HG03135 (cell line): Measurements from ENCODE around the gene SLC13A4.
"Not testable (repeated sequence)": the region's sequence is repeated elsewhere in the genome, so short reads cannot be mapped to it uniquely, and the experiment has no call there.

Experiments used
- ATAC-seq: cut with Tn5 transposase; IDR thresholded peaks from one replicate; pipeline ENCODE4 v1.9.1; 2021; ENCODE audit warnings: mild to moderate bottlenecking, moderate library complexity; ENCODE audit not compliant: unreplicated experiment

Gene SLC13A4

DNA sequence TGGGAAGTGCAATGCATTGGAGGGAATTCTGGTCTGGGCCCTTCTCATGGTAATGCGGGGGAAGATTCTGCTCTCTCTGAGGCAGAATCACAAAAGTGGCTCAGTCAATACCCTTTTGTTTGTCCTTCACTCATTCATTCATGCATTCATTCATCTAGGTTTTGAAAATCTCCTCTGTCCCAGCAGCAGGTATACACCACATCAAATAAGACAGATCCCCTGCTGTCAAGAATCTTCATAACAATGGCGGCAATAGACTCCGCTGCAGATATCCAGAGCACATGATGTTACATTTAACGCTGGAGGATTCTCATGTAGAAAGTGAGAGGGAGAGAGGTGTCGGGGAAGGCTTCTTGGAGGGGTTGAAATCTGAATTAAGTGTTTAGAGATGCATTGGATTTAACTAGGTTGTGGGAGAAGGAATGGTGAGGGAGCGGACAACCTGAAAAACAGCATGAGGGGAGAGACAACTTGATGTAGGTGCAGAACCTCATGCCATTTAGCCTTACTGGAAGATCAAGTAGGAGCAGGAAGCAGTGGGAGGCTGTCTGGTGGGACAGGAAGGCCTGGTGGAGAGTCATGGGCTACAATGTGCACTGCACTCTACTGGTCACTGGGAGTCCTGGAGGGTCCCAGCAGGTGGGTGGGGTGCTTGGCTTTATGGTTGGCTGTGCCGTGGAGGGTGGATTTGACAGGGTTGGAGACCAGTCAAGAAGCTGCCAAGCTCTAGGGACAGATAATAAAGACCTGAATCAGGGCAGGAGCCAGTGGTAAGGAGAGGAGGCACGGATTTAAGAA lies 25.8 kb upstream of the SLC13A4 start:
- ATAC-seq = no peak

DNA sequence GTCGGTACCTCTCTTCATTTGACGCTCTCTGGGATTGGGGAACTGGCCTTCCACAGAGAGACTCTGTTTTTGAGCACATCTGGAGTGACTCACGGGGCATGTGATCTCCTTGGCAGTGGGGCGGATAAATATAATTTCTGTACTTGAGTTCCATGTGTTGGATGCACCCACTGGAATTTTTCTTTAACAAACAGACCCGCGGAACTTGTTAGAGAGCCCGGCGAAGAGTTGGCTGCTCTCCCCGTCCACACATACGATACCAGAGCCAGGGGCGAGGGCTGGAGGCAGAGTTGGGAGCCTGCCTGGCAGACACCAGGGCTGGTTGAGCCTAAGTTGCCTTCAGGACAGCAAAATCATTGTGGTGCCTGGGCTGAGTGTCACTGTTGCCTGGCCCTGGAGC lies 20.8 kb upstream of the SLC13A4 start, which contains the start of gene FAM180A:
FAM180A (minus strand) TSS at position 44 of the 400 bp plus-strand sequence. CDS start 233 bp downstream, outside the sequence.
- no peak for ATAC-seq

DNA sequence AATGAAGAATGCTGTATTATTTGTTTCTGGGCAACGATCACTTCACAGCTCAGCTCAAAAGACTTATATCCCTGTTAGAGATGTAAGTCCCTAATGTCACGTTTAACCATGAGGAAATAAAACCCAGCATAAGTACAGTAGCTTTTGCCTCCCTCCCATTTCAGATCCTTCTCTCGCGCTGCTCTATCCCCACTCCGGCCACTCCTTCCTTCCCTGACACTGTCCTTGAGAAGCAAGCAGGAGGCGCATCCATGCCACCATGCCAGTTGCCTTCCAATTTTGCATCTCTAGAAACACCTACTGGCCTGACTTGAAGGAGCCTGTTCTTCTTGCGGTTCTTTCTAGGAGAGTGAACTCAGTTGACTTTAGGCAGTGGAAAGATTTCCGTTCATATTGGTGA lies 19.4 kb upstream of the SLC13A4 start:
- no peak for ATAC-seq

DNA sequence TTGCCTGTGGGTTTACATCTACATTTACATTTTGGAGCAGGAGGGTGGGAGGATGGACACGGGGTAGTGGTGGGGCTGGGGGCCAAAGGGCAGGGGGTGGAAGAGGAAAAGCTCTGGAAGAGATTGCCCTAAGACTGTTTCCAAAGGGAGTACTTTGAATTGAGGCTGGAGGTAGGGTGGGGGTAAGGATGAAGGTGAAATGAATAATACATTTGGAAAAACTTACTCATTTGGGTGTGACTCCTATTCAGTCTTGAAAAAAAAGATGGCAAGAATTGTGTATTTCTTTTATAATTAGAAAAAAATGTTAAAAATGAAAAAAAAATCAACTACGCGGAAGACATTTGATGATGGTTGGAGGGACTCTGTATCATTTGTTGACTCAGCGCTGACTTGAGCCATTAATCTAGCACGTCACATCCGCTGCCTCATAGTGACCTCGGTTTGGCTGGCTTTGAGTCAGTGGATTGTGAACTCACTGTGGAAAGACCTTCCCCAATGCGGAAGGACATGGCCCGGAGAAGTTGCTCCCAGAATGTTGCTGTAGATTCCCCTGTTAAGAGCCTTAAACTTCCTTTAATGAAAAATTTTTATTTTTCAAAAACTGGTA lies 17.8 kb upstream of the SLC13A4 start:
- ATAC-seq = no peak

DNA sequence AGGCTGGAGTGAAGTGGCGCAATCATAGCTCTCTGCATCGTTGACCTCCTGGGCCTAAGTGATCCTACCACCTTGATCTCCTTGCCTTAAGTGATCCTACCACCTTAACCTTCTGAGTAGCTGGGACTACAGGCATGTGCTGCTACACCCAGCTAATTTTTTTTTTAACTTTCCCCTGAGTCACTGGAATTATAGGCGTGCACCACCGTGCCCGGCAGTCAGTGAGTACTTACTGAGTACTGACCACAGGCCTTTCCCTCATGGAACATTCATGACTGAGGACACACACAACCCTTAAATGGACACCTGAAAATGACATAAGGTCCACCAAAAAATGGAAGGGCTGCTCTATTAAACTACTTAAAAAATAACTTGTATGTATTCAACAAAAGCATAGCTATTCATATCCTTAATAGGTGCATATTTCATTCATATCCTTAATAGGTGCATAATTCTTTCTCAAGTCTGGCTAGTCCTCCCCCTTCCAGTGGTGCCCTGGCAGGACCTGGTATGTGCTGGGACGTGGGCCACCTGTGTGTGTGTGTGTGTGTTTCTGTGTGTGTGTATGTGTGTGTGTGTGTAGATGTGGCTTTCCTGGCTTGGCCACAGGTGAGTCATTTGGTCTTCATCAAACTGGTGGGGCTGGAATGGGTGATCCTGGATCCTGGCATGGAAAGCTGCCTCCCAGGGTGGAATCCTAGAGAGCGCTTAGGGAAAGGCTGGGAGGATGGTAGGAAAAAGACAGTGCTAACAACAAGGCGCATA lies 17.1 kb upstream of the SLC13A4 start:
- ATAC-seq = no peak

DNA sequence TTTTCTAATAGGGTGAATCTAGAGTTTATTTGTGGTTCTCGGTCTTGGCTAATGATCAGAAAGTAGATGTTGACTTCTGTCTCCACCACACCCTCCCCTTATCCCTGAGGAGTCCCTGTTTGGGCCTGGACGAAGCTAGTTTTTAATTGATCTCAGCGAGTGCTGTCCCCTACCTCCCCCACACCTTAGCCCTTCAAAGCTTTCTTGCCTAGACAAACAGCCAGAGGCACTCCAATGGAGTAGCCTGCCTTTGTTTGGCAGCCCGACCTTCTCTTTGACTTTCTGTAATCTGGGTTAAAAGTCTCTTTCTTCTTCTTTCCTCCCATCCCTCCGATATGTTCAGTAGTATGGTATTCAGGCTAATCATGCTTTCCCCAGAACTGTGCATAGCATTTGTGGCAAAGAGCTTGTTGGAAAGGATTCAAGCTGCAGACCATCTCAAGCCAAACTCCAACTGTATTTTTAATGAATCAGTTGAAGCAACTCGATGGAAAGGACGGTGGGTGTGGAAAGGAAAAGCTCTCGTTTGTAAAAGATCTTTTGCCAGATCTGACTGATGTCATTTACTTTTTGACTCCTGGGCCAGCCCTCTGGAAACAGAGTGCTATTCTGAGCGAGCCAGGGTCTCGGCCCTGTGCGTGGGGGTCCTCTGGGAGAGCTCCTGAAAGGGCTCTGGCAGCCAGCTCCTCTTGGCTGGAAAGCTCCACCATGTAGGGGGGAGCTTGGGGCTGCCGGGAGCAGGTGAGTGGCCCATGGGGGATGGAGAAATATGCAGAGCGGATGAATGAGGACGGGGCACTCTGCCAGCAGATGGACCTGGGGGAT lies 16.1 kb upstream of the SLC13A4 start:
- no peak for ATAC-seq

DNA sequence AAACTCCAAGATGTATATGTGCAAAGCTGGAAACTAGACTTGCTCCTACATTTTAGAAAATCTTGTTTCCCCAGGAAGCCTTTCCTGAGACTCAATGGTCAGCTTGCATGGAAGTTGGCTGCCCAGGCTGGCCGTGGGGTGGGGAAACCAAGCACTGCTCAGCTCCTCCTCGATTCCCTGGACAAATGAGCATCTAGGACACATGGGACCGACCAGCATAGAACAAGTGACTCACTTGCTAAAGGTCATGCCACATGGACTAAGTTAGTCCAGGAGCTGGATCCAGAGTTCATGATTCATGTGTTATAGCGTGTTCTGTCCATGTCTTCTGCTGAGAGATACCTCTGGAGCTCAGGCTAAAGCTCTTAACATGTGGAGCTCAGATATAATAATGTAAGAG lies 14.4 kb upstream of the SLC13A4 start:
- no peak for ATAC-seq

DNA sequence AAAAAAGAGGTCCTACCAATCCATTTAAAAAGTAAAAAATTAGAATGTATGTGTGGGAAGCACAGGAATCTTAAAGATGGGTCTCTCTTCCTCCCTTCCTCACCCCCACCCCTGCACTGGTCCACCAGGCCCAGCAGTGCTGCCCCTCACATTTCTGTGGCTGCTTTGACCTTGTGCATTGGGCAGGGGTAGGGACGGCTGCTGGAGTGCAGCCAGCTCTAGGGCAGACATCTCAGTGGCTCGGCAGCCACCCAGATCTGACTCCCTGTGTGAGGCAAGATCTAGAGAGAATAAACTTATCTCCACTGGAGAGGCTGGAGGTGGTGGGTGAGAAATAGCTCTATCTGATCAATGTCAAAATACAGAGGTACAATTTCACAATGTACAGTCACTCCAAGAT lies 13.9 kb upstream of the SLC13A4 start:
- no peak for ATAC-seq

DNA sequence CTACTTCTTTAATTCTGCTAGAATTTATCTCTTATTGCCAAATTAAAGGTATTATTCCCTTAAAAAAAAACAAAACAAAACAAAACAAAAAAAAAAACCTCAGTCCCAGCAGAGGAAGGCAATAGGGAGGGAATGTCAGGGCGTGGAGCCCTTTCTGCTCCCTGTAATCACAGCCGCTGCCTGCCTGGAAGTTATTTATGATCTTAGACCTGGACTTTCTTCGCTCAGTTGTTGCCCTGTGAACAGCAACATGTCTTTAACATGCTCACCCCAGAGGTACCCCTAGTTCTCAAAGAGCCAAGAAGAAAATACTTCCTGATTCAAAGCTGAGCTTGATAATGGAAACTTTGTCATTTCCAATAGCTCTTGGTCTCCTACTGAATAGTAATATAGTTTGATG lies 12.9 kb upstream of the SLC13A4 start:
- ATAC-seq = no peak

DNA sequence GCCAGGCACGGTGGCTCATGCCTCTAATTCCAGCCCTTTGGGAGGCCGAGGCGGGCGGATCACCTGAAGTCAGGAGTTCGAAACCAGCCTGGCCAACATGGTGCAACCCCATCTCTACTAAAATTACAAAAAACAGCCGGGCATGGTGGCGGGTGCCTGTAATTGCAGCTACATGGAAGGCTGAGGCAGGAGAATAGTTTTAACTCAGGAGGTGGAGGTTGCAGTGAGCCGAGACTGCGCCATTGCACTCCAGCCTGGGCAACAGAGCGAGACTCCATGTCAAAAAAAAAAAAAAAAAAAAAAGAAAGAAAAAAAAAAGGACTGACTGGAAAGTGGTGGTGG lies 9.3 kb upstream of the SLC13A4 start:
- ATAC-seq = not testable (repeated sequence)

DNA sequence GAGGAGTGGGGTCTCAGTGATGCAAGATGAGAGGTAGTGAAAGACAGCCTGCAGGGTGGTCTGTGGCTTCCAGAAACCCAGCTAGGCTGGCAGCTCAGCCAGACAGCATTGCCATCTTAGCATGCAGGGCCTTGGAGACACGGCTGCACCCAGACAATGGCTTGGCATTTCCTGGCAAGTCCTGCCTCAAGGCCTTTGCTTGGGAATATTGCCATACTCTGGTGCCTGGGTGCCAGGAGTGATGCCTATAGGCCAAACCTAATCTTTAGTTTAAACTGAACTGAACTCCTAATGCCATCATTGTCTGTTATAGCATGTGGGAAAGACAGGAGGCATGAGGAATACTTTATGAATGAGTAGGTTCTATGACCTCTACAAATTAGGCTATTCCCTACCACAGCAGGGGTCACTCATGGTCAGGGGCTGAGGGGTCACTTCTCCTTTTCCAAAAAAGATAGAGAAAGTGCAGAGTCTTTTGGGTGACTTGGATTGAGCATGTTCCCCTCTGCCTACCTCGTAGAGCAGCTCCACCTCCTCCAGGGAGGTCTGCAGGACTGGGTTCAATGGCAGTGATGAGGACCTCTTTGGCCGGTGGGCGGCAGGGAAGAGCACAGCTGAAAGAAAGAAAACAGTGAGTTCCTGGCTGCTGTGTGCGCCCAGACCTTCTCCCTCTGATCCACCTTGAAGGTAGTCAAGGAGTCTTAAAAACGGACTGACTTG lies 8.8 kb upstream of the SLC13A4 start:
- no peak for ATAC-seq

DNA sequence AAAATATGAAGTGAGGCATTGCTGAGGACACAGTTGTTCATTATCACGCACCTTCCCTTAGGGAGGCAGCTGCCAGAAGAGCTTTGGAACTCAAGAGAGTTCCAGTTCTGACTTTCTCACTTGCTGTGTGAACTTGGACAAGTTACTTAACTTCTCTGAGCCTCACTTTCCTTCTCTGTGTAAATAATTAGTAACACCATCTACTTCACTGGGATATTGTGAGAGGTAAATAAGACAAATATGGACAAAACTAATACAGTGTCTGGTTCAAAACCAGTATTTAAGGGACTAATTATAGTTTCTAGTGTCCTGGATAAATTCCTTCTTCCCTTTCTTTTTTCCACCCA lies 6.3 kb upstream of the SLC13A4 start:
- ATAC-seq = no peak

DNA sequence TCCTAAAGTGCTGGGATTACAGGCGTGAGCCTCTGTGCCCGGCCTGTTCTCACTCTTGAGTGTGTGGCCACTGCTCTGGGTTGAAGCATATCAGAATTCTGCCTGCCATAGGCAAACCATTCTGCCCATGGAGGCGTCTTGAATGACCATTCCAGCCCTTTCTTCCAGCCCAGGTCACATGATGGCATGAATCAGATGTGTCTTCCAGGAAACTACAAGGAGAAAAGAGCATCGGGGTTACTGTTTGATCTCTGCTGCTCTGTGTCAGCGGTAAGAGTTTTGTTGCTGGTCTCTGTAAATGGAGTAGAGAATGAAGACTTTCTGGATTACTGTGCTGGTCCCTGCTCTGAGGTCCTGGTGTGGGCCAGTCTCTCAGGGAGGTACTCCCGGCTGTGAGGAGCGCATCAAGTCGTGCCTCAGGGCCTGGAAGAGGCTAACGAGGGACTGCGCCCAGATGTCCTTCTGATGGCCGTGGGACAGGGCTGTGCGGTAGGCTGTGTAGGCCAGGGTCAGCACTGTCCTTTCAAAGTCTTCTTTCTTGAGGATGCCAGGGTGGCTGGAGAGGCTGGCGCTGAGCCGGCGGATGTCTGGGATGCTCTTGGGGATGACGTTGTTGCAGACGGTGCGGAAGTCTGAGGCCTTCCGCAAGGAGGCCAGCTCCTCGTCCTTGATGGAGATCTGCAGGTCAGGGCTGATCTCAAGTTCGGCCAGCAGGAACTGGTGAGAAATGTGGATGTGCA lies 5.8 kb upstream of the SLC13A4 start:
- ATAC-seq = no peak

DNA sequence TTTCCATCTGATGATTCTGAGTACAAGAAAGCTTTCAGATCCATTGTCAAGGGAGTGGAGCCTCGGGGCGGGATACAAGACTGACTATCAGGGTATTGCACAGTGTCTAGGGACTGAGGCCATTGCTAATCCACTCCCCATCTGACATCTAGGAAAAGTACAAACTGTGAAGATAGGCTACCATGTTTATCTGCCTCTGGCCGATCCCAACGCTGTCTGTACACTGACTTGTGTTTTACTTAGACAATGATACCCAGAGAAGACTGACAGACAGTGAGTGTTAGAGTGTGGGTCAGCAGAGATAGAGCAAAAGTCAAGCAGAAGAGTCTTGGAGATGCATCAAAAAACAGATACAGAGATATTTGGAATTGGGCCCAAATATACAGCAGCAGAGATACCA lies 3.1 kb upstream of the SLC13A4 start:
- ATAC-seq = no peak

DNA sequence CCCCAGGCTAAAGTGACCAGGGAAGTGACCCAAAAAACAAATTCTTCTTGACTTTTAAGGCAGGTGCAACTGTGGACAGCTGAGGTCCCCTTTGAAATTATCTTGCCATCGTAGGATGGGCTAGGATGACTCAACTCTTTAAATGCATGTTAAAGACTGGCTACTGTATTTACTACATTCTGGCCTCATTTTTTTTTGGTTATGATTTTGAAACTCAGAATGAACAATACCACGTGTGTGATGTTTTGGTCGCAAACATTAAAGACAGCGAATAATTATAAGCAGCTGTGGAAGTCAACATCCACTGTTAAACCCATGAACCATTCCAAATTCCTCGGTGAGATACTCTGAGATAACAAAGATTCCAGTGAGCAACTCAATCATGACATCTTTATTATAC lies 1.2 kb upstream of the SLC13A4 start:
- ATAC-seq = no peak

DNA sequence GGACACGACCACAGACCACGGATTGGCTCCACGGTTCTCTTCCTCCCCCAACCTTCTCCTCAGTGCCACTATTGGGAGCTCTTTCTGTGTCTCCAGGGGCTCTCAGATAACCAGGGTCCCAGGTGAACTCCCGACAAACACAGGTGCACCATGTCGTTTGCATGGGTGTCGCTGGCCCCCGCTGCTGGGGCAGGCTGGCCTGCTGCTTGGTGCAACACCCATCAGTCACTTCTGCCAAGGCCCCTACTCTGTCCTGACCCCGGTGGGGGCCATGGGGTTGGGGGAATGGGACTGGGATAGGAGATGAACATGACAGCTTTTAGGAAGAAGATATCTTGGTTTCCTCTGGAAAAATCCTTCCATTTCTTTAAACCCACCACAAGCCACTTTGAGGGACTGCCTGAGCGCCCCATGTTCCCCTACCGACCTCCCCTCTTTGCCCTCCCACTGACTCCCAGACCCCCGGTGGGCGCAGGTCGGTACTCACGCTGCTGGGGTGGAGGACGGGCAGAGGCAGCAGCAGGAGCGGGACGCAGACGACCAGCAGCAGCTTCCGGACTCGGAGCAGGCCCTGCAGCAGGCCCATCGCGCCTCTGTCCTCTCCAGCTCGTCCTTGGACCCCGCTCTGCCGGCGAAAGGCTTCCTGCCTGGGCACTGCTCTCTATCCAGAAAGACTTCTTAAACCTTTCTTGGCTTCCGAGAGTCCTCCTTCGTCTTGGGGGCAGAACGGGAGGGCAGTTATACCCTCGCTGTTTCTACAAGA lies 894 bp downstream of the SLC13A4 start:
- ATAC-seq = no peak

DNA sequence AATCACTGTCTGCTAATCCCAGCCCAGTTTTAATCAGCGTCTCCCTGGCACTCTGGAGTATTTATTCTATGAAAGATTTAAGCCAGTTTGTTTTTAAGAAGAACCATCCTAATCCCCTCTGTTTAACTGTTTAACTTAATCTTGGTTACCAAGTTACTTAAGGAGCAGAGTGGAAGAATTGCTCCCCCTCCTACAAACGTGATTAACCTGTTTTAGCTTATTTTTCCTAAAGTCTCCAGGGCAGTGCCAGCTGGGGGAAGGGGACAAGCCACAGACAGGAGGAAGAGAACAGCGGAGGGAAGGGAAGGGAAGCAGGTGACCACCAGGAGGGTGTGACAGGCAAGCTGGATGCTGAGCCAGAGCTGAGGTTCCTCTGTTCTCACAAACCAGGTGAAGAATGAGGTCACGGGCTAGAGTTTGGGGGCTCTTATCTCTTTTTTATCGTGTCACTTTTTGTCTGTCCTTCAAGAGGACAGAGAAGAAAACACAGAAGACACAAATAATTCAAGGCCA lies 1.7 kb downstream of the SLC13A4 start:
- ATAC-seq = no peak

DNA sequence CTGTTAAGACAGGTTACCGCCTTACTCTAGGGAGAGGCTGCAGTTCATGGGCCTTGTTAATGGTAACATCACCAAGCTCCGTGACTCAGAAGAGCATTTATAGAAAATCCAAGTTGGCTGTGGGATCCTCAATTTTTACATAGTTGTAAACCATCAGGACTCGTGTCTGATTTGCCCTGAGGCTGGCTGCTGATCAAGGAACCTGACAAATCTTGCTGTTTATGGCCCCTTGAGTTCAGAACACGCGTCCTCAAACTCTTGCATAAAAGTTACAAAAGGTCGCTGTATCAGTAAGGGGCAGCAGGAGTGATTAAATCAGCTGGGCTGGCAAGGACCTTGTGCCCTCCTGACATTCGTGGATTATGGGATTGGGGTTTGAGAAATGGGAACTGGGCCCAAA lies 4.6 kb downstream of the SLC13A4 start:
- ATAC-seq = no peak
